Measurements from ENCODE around the gene SYDE1.
"Not testable (repeated sequence)": the region's sequence is repeated elsewhere in the genome, so short reads cannot be mapped to it uniquely, and the experiment has no call there.

Gene SYDE1

DNA sequence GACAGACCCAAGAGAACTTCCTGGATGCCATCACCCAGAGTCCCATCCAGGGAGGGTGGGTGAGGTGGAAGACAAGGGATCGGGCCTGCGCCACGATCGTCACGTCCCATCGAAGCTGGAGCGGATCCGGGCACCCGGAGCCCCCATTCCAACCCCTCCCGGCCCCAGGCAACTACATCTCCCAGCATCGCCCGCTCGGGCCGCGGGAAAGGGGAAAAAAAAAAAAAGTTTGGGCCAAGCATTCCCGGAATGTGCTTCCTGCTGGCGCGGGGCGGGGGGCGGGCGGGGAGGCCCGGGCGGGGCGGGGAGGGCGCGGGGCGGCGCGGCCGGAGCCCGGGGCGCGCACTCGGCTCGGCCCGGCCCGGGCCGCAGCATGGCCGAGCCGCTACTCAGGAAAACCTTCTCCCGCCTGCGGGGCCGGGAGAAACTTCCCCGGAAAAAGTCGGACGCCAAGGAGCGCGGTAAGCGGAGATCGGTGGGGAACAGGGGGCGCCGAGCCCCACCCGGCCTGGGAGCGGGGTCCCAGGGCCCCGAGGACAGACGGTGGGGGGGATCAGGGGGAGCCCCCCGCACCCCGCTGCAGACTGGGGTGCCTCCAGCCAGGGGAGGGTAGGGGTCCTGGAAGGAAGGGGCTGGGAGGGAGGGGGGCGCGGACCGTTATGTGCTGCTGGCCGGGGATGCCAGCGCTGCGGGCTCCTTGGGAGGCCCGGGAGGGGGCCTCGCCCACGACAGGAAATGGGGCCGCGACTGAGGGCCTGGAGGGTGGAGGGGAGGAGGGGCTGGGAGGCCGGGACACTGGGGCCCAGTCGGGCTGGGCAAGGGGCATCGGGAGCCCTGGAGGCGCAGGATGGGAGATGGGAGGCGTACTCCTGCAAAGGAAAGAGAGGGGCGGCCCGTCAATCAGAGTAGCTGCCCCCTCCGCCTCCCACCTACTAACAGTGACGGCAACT lies at the start of gene SYDE1:
SYDE1 (plus strand) TSS at position 341 of the 950 bp plus-strand sequence; CDS start at position 374, 33 bp downstream.
- DNase-seq = no peak

- peak in 1 of 2 experiments; percentile 2 for DNase-seq
These were observed 45.2 kb upstream of the SYDE1 start for GRCh38 chr19:15062036-15062435.

DNA sequence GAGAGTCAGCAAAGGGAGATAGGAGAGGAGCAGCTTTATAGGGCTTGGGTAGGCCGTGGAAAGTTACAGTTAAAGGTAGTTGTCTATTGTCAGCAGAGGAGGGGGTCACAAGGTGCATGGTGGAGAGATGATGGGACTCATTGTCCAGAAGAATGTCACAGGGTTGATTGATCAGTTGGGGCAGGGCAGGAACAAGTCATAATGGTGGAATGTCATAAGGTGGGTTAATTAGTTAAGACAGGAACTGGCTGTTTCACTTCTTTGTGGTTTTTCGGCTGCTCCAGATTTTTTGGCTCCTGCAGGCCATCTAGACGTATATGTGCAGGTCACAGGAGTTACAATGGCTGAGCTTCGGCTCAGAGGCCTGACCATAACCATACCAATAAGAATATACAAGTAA lies 36.8 kb upstream of the SYDE1 start:
- DNase-seq = not testable (repeated sequence)

DNA sequence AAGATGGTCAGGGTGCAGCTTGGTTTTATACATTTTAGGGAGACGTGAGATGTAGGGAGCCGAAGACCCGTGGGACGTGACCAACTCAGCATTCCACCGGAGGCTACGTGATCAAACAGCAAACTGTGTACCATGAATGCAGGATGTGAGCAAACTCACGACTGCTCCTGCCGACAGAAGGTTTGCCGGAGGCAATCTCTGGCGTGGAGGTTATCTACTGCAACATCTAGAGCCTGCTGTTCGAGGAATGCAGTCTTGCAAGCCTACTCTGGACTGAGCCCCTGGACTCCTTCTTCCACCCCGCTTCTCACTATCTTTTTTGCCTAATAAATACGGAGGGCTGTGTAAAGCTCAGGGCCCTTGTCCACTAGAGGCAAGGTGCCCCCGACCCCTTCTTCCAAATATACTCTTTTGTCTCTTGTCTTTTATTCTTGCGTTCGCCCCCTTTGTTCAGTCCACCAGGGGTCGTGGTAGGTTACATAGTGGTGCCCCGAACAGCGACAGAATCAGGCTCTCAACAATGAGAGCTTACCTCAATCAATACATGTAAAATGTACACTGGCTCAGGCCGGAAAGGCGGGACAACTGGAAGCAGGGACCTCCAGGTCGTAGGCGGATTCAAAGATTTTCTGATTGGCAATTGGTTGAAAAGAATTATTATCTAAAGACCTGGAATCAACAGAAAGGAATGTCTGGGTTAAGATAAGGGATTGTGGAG lies 34.1 kb upstream of the SYDE1 start:
- no peak for DNase-seq

- DNase-seq = no peak
These were observed 32.8 kb upstream of the SYDE1 start for GRCh38 chr19:15074371-15074770.

GRCh38 chr19:15075806-15076205 lies 31.4 kb upstream of the SYDE1 start:
- DNase-seq = no peak

DNA sequence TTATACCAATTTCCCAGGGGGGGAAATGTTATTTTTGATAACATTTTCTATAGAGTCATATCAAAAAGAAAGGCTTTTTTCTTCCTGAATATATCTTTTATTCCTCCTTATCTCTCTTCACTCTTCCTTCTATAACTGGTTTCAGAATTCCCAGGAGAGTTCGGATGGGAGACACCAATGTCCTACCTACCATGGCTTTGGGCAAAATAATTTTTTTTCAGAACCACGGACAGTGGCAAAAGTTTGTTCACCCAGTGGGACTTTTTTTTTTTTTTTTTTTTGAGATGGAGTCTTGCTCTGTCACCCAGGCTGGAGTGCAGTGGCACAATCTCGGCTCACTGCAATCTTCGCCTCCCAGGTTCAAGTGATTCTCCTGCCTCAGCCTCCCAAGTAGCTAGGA lies 27.2 kb upstream of the SYDE1 start:
- DNase-seq = not testable (repeated sequence)

DNA sequence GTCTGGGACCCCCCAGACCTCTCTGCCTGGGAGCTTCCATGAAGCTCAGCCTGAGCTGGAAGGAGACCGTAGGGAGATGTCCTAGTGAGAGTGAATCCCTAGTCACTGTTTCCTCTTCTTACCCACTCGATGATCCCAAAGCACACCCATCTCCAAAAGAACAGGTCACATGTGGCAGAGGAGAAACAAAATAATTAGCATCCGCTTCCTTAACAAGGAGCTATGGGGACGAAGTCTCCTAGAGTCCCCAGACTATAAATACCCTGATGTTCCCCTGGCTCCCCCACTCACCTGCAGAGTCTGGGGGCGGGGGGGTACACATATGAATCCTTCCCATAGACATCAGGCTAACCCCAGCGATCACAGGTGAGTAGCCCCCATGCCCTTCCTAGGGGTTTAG lies 25.3 kb upstream of the SYDE1 start, which contains the start of gene OR1I1:
OR1I1 (plus strand) TSS at position 301 of the 400 bp plus-strand sequence. CDS start 4,855 bp downstream, outside the sequence.
- no peak for DNase-seq

GRCh38 chr19:15087182-15087581 lies 20.0 kb upstream of the SYDE1 start:
- no peak for DNase-seq

- DNase-seq = peak; percentile 10 to 59
These were observed 15.1 kb upstream of the SYDE1 start for GRCh38 chr19:15091918-15092753.

- DNase-seq = no peak
These were observed 14.2 kb upstream of the SYDE1 start for GRCh38 chr19:15093001-15093400.

DNA sequence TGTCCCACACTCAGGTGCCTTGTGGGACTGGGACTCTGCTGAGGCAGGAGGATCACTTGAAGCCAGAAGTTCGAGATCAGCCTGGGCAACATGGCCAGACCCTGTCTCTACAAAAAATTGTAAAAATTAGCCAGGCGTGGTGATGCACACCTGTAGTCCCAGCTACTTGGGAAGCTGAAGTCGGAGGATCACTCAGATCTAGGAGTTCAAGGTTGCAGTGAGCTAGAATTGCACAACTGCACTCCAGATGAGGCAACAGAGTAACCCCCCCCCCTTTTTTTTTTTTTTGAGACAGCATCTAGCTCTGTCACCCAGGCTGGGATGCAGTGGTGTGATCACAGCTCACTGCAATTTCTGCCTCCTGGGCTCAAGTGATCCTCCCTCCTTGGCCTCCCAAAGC lies 11.0 kb upstream of the SYDE1 start:
- DNase-seq = no peak

DNA sequence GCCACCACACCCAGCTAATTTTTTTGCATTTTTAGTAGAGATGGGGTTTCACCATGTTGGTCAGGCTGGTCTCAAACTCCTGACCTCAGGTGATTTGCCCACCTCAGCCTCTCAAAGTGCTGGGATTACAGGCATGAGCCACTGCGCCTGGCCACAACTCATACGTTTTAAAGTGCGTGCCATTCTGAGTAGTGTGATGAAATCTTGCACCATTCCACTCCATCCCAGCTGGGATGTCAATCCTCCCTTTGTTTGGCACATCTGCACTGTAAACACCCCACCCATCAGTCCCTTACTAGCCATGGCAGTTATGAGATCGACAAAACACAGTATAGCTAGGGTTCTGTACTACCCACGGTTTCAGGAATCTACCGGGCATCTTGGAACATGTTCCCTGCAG lies 9.2 kb upstream of the SYDE1 start:
- not testable (repeated sequence) for DNase-seq

DNA sequence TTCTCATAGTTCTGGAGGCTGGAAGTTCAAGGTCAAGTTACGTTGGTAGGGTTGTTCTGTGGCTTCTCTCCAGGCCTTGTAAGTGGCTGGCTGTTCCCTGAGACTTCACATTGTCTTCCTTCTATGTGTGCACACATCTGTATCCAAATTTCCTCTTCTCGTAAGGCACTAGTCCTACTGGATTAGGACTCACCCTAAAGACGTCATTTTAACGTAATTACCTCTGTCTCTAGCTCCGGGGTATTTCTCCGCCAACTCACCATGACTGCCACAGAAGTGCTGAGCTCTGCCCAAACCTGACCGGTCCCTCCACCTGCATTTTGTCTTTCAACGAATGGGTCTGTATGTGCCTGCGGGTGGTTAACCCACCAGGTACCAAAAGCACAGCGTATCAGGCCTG lies 8.7 kb upstream of the SYDE1 start:
- no peak for DNase-seq

DNA sequence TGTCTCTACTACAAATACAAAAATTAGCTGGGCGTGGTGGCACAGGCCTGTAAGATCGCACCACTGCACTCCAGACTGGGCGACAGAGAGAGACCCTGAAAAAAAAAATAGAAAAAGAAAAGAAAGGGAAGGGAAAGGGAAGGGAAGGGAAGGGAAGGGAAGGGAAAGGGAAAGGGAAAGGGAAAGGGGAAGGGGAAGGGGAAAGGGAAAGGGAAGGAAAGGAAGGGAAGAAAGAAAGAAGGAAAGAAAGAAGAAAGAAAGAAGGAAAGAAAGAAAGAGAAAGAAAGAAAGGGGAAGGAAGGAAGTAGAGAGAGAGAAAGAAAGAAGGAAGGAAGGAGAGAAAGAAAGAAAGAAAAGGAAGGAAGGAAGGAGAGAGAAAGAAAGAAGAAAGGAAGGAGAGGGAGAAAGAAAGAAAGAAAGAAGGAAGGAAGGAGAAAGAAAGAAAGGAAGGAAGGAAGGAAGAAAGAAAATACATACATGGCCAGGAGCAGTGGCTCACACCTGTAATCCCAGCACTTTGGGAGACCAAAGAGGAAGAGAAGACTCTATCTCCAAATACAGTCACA lies 8.1 kb upstream of the SYDE1 start:
- DNase-seq = no peak

- no peak for DNase-seq
These were observed 5.6 kb upstream of the SYDE1 start for GRCh38 chr19:15101479-15102082.

DNA sequence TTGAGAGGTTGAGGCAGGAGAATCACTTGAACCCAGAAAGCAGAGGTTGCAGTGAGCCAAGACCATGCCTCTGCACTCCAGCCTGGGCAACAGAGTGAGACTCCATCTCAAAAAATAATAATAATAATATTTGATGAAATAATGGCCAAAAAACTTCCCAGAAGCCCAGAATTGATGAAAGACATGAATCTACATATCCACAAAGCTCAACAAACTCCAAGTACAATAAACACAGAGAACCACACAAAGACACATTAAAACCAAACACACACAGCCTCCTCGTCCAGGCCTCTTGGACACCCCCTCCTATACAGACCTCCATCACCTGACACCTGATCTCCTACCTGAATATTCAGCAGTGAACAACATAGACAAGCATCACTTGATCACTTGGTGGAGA lies 3.2 kb upstream of the SYDE1 start:
- no peak for DNase-seq

GRCh38 chr19:15104411-15104810 lies 2.8 kb upstream of the SYDE1 start:
- no peak for DNase-seq

- DNase-seq = no peak
These were observed 2.2 kb upstream of the SYDE1 start for GRCh38 chr19:15105044-15105443.

- no peak for DNase-seq
These were observed 1.1 kb downstream of the SYDE1 start for GRCh38 chr19:15108145-15108844.

Measured in NCI-H1930 (cell line).